Stimulated activated CD4-positive, alpha-beta T cell treated with anti-CD3 and anti-CD28 coated beads, Interleukin-2, amount 100 ng/mL, for 4 hours (primary cell): Measurements from ENCODE around the gene CRYBG2.
"Not testable (repeated sequence)": the region's sequence is repeated elsewhere in the genome, so short reads cannot be mapped to it uniquely, and the experiment has no call there.

Experiments used
- DNase-seq: peaks from one replicate; pipeline ENCODE4 v3.0.0-alpha.2; 2020; ENCODE audit warnings: low read depth

Gene CRYBG2

GRCh38 chr1:26295194-26296138, 58.5 kb downstream of the CRYBG2 start:
- no peak for DNase-seq

- DNase-seq = no peak
These were observed 59.9 kb downstream of the CRYBG2 start for GRCh38 chr1:26293911-26294463.

GRCh38 chr1:26292735-26293134, 61.2 kb downstream of the CRYBG2 start:
- not testable (repeated sequence) for DNase-seq

- no peak for DNase-seq
These were observed 62.0 kb downstream of the CRYBG2 start for GRCh38 chr1:26291939-26292338.

- no peak for DNase-seq
These were observed 62.5 kb downstream of the CRYBG2 start for GRCh38 chr1:26291433-26291832.

DNA sequence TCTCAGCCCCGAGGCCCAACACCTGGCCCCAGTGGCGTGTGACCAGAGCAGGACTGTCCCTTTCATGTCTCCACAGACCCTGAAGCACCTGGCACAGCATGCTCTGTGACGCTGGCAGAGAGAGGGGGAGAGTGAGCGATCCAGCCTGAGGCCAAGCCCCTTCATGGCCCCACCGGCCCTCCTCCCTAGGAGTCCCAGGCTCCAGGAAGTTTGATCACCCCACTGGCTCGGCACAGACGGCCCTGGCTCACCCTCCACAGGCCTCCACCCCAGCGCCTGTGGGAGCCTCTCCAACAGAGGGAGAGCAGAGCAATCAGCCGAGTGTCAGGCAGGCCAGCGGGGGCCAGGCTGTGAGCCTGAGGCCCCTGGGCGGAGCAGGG, 63.1 kb downstream of the CRYBG2 start:
- DNase-seq = no peak

GRCh38 chr1:26290122-26290881, 63.6 kb downstream of the CRYBG2 start:
- DNase-seq = no peak

DNA sequence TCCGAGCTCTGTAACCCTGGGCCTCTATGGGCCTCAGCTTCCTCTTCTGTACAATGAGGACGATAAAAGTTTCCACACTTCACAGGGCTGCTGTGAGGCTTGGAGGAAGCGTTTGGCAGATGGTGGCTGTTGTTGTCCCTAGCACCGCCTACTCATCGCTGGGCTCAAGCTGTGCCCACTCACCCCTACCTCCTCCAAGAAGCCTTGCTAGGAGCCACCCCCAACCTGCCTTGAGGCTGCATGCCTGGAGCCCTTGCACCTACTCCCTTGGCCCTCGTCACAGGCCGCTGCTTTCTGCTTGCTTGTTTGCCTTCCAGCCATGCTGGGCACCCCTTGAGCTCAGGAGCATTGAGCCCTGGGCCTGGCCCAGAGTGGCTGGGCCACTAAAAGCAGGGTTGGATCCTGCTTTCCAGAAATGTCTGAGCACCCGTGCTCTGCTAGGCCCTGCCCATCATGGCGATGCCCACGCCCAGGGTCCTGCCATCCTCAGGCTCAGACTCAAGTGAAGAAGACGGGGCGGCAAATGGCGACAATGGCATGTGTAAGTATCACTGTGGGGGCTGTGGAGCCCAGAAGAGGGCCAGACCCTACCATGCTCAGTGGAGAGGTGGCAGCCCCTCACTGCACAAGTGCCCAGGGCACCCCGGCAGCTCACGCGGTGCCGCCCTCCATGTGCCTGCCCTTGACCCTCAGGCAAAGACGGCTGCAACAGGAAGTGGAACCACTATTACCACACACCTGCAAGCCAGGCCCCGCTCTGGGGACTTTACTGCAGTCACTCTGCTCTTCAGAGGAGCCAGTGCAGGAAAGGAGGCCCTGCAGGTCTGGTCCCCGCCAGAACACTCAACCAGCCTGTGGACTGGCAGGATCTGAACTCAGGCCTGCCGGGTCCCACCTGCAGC, 64.5 kb downstream of the CRYBG2 start:
- DNase-seq = no peak

- peak; percentile 66 for DNase-seq
These were observed 65.5 kb downstream of the CRYBG2 start for GRCh38 chr1:26288311-26288941.

DNA sequence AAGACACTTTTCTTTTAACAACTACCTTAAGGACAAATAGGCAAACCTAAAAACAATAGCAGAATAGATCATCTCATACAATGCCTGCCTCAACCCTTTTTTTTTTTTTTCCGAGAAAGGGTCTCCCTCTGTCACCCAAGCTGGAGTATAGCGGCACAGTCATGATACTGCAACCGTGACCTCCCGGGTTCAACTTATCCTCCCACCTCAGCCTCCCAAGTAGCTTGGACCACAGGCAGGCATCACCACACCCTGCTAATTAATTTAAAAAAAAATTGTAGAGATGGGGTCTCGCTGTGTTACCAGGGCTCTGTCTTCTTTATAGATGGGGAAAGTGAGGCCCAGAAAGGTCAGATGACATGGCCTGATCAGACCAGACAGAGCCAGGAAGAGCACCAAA, 66.1 kb downstream of the CRYBG2 start:
- no peak for DNase-seq

DNA sequence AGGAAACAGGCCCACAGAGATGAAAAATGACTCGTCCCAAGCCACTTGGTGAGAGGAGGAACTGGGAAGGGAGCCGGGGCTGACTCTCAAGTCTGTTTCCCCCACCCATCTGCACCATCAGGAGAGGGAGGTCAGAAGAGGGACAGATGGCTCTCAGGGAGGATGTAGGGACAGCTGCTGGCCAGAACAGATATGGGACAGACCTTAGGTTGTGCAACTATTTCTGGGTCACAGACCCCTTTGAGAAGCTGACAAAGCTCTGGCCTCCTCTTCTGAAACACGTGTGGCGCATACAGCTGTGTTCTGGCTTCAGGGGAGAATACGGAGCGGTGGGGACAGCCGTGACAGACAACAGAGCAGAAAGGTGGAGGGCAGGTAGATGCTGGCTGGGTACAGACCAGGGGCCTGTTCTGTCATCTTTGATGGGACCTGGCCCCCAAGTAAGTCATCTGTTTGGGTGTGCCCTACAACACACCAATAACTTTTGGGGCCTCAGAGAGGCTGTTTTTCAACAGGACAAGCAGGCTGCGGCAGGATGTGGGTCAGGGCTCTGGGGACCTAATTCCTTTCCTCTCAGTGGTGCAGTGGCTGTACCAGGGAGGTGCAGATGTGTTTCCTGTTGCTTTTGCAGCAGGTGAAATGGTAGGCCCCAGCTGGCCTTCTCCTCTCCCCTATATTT, 66.8 kb downstream of the CRYBG2 start:
- no peak for DNase-seq

GRCh38 chr1:26286064-26286416, 67.9 kb downstream of the CRYBG2 start:
- DNase-seq = no peak

GRCh38 chr1:26285366-26286063, 68.4 kb downstream of the CRYBG2 start:
- no peak for DNase-seq

GRCh38 chr1:26284597-26285347, 69.2 kb downstream of the CRYBG2 start:
- DNase-seq = peak; percentile 99

- DNase-seq = no peak
These were observed 69.9 kb downstream of the CRYBG2 start for GRCh38 chr1:26283871-26284596.

GRCh38 chr1:26283279-26283853, 70.6 kb downstream of the CRYBG2 start:
- no peak for DNase-seq

- no peak for DNase-seq
These were observed 71.5 kb downstream of the CRYBG2 start for GRCh38 chr1:26282401-26282918.

DNA sequence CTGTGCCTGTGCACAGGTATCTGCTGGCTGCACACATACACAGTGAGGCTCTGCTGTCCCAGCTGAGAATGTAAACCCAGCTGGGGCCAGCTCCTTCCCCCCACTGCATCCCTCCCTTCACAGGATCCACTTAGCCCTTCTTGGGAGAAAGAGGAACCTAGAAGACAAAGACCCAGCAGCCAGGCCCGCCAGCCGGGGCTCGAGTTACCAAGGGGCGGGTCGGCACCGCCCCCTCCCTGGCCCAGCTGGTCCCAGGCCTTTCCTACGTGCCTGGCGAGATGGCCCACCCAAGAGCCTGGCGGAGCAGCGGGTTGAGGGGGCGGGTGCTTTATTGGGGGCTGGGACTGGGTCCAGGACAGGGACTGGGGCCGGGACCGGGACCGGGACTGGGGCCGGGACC, 72.0 kb downstream of the CRYBG2 start:
- DNase-seq = no peak
